ENCODE data around the gene KCTD19. TPM values are rescaled to one million over a fixed set of nuclear protein-coding genes. Genes with fewer than 3 reads are reported as not detected.

Gene KCTD19
- polyA plus RNA-seq, 1 experiment = 0.25 TPM

DNA sequence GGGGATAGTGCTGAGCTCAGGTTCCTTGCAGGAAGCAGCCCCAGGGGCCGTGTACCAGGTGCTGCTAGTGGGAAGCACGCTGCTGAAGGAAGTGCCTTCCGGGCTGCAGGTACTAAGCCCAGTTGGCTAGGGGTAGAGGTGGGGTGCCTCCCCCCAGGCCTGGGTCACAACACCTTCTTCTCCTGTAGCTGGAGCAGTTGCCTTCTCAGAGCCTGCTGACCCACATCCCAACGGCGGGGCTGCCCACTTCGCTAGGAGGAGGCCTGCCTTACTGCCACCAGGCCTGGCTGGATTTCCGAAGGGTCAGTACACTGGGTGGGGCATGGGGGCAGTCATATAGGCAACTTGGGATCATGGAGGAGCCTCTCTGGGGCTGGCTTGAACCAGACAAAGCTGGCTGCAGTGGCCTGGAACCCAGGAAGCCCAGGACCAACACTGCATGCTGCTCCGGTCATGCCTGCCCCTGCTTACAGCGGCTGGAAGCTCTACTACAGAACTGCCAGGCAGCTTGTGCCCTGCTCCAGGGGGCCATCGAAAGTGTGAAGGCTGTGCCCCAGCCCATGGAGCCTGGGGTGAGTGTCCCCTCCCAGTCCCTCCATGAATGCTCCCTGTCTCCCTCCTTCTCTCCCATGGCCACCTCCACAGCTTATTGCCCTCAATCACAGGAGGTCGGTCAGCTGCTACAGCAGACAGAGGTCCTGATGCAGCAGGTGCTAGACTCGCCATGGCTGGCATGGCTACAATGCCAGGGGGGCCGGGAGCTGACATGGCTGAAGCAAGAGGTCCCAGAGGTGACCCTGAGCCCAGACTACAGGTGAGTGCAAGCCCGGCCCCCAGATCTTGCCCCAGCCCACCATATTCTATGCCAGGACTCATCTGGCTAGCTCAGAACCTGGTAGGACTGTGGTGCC lies 44.8 kb downstream of the KCTD19 start:
- Histone ChIP-seq H3K27me3 (ENCODE audit: control insufficient read depth, insufficient read depth, low read length) (no peaks in the 10 kb centered on the region), H3K9me3 (ENCODE audit: control insufficient read depth, insufficient read depth, low read length) (no peaks in the 10 kb centered on the region; the same call in 1 of the 2 replicates), H3K27ac (ENCODE audit: low read depth, low read length) (no peak overlapping the region), H3K4me3 (ENCODE audit: low read depth, low read length) (no peak overlapping the region)
- no peak for DNase-seq (ENCODE audit: low read depth, low spot score)
- CTCF ChIA-PET = interaction anchor here (0.9 kb wide), 1 partner anchor 112 kb away, joined by 3 read pairs; the partner anchor contains the start of gene TPPP3
- POLR2A ChIA-PET = no interaction called here
- no peak for TF ChIP-seq CTCF (IDR thresholded peaks at IDR 0.05; ENCODE audit: low read depth, low read length)

GRCh38 chr16:67280090-67281015 lies 46.2 kb downstream of the KCTD19 start:
- Histone ChIP-seq H3K9me3 (ENCODE audit: control insufficient read depth, insufficient read depth, low read length) (no peaks in the 10 kb centered on the region; the same call in 1 of the 2 replicates), H3K4me3 (ENCODE audit: low read depth, low read length) (no peak overlapping the region), H3K27ac (ENCODE audit: low read depth, low read length) (no peak overlapping the region), H3K27me3 (ENCODE audit: control insufficient read depth, insufficient read depth, low read length) (no peaks in the 10 kb centered on the region)
- ChIA-PET CTCF (interaction anchor here (0.6 to 1.3 kb wide), 3 partner anchors 8 to 113 kb away, joined by 3 to 8 read pairs (median 3); no protein-coding TSS in a partner anchor), POLR2A (no interaction called here)
- TF ChIP-seq CTCF (IDR thresholded peaks at IDR 0.05; ENCODE audit: low read depth, low read length) = no peak
- no peak for DNase-seq (ENCODE audit: low read depth, low spot score)

DNA sequence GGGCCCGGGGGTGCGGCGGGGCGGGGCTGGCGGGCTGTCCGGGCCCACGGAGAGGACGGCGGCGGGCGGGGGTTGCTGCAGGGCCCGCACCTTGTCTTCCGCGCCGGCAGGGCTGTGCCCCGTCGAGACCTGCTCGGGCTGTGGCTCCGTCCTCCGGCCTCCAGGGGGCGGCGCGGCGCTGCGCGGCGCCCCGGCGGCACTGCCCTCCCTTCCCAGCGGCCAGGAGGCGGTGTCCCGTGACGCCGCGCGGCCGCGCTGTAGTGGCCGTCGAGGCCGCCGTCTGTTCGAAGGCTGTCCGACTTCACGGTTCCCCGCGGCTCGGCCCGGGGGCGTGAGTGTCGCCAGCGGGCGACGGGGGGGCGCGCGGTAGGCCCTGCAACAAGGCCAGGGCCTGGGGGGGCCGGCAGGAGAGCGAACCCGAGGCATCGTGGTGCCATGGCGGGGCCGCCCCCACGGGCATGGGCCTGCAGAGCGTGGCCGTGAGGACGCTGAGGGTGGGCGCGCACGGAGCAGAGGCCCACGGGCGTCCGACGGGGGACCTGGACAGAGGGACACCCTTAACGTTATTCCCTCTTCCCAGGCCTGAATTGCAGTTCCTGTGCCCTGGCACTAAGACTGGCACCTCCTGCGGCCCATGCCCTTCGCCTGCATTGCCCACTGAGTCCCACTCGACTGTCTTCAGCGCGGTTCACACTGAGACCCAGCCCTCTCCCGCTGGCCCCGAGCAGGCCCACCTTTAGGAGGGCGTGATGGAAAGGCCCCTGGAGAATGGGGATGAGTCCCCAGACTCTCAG lies 47.0 kb downstream of the KCTD19 start, which contains the start of gene PLEKHG4:
Gene PLEKHG4 (plus strand): TSS at position 237 of the 794 bp plus-strand sequence. CDS start 513 bp downstream, at position 750.
- H3K27ac ChIP-seq (ENCODE audit: low read depth, low read length) = peak within 1 kb of the TSS; percentile 98
- CTCF ChIA-PET = interaction anchor here (0.8 to 1.3 kb wide), 3 partner anchors 9 to 103 kb away, joined by 3 to 8 read pairs (median 3); no protein-coding TSS in a partner anchor
- no peaks in the 10 kb centered on the region for H3K27me3 ChIP-seq (ENCODE audit: control insufficient read depth, insufficient read depth, low read length)
- H3K9me3 ChIP-seq (ENCODE audit: control insufficient read depth, insufficient read depth, low read length) = no peaks in the 10 kb centered on the region; the same call in 1 of the 2 replicates
- POLR2A ChIA-PET = no interaction called here
- peak within 1 kb of the TSS; percentile 68 for H3K4me3 ChIP-seq (ENCODE audit: low read depth, low read length)
- DNase-seq (ENCODE audit: low read depth, low spot score) = no peak
- TF ChIP-seq CTCF (IDR thresholded peaks at IDR 0.05; ENCODE audit: low read depth, low read length) = peak; percentile 55

DNA sequence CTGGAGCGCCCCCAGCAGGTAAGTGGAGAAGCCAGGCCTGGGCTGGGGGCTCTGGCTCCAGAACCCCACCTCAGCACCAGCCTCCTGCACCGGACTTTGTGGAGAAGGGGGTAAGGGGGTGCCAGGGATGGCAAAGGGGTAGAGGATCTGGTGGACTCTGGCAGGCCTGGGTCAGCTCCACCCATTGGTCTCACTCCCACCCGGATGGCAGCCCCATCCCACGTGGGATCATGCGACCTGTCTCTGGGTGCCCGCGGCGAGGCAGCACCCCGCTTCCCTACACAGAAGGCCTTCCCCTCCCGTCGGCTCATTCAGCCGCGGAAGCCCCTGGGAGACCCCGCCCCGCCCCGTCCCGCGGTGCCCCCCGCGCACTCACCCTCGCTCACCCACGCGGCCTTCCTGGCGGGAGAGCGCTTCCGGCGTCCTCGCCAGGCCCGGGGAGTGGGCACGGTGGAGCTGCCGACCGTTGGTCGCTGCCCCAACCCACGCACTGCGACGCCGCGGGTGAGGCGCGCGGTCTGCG lies 47.7 kb downstream of the KCTD19 start:
- ChIA-PET POLR2A (interaction anchor here (1.5 kb wide), 1 partner anchor 114 kb away, joined by 4 read pairs; the partner anchor contains the start of gene TPPP3), CTCF (interaction anchor here (0.8 to 2.3 kb wide), 5 partner anchors 18 to 149 kb away, joined by 3 to 7 read pairs (median 4); partner anchors contain the start of gene ZDHHC1)
- no peaks in the 10 kb centered on the region for H3K27me3 ChIP-seq (ENCODE audit: control insufficient read depth, insufficient read depth, low read length)
- no peaks in the 10 kb centered on the region; the same call in 1 of the 2 replicates for H3K9me3 ChIP-seq (ENCODE audit: control insufficient read depth, insufficient read depth, low read length)
- H3K4me3 ChIP-seq (ENCODE audit: low read depth, low read length) = peak overlapping the region; percentile 68
- no peak for DNase-seq (ENCODE audit: low read depth, low spot score)
- TF ChIP-seq CTCF (IDR thresholded peaks at IDR 0.05; ENCODE audit: low read depth, low read length) = peak; percentile 35; the same call in 1 of the 2 replicates
- H3K27ac ChIP-seq (ENCODE audit: low read depth, low read length) = peak overlapping the region; percentile 98

All from AG04450 (cell line).